ENCODE measurements around the gene TBC1D7.

Gene TBC1D7

DNA sequence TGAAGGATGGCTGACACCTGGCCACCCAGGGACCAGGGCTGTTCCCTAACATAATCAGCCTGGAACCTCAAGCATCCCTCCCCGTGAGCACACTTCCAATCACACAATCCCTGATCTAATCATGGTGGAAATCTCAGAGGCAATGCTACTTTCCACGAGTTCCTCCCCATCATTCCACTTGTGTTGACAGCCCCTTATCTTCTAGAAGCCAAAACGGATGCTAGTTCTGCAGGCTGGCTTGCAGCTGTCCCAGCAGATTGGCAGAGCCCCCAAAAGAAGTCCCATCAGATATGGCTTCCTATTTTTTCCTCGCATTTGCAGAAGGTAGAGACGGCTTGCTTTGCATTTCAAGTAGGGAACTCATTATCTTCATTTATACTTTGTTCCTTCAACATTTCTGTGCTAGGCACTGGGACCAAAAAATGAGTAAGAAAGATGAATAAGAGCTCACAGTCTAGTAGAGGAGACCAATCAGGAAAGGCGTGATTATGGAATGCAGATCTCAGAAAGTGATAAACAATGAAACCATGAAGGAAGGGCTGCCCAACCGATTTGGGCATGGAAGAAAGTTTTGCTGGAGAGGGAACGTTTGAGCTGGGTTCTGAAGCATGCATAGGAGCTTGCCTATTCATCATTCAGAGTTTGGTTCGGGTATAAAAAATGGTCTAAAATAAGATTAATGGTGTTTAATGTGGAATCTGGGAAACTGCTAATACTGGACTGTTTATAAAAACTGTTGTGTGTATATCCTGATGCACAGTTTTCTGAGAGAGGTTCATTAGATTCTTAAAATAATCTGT, 44.6 kb upstream of the TBC1D7 start:
- Histone ChIP-seq H3K36me3 (no peaks in the 10 kb centered on the region), H3K4me1 (ENCODE audit: control insufficient read depth in 1 of 2, insufficient read depth in 1 of 2, low read depth in 1 of 2, low read length in 1 of 2) (peaks cover 8 to 10% of the 10 kb centered on the region in 2 experiments), H3K4me3 (ENCODE audit: low read depth in 1 of 2, low read length in 1 of 2) (no peak overlapping the region), H3K9me3 (no peaks in the 10 kb centered on the region), H3K27me3 (no peaks in the 10 kb centered on the region), H3K27ac (no peak overlapping the region)
- TF ChIP-seq, protein P1, sequence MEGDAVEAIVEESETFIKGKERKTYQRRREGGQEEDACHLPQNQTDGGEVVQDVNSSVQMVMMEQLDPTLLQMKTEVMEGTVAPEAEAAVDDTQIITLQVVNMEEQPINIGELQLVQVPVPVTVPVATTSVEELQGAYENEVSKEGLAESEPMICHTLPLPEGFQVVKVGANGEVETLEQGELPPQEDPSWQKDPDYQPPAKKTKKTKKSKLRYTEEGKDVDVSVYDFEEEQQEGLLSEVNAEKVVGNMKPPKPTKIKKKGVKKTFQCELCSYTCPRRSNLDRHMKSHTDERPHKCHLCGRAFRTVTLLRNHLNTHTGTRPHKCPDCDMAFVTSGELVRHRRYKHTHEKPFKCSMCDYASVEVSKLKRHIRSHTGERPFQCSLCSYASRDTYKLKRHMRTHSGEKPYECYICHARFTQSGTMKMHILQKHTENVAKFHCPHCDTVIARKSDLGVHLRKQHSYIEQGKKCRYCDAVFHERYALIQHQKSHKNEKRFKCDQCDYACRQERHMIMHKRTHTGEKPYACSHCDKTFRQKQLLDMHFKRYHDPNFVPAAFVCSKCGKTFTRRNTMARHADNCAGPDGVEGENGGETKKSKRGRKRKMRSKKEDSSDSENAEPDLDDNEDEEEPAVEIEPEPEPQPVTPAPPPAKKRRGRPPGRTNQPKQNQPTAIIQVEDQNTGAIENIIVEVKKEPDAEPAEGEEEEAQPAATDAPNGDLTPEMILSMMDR (IDR thresholded peaks at IDR 0.05), result no peak

DNA sequence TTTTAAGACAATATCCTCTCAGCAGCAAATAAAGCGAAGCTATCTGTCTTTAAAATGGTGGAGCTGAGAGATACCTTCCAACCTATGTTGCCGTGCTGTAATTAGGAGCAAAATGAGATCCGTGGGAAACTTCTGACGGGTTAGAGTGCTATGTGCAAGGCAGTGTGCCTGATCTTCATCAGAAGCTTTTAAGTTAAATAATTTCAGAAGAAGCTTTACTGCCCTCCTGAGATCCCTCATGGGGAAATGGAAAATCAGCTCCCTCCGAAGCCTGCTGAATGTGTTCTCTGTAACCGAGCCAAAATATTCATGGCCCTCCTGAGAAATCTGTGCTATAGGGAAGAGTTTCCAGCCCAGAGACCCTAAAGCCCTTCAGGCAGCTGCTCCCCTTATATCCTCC, 43.7 kb upstream of the TBC1D7 start:
- Histone ChIP-seq H3K36me3 (no peaks in the 10 kb centered on the region), H3K27ac (no peak overlapping the region), H3K4me3 (ENCODE audit: low read depth in 1 of 2, low read length in 1 of 2) (no peak overlapping the region), H3K9me3 (no peaks in the 10 kb centered on the region), H3K4me1 (ENCODE audit: control insufficient read depth in 1 of 2, insufficient read depth in 1 of 2, low read depth in 1 of 2, low read length in 1 of 2) (peaks cover 0 to 2% of the 10 kb centered on the region in 2 experiments), H3K27me3 (no peaks in the 10 kb centered on the region)
- TF ChIP-seq, protein P1 (IDR thresholded peaks at IDR 0.05), result no peak

DNA sequence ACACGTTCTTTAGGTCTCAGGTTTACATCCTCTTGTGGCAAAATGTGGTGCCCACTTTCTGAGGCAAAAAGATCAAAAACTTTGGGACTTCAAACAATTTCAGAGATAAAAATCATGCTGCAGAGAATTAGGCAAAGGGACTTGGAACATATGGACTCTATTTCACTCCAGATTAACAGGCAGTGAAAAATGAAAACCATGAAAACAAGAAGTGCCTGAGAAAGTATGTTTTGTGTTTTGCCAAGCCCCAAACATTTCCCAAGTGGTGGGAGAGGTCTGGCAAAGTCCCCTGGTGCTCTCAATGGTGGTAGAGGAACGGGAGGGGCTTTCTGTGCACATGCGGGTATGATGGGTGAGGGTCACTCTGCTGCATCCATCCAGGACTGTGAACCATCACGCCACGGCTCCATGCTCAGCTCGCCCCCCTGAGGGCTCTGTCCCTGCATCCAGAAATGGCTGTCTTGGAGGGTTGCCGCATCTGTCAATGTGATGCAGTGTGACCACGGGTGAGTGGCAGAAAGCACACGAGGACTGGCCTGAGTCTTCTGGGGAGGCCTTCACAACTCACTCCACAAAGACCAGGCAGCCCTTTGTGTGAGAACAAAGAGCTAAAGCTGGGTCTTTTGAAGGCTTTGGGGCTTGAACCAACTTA, 43.2 kb upstream of the TBC1D7 start:
- TF ChIP-seq, protein P1 (IDR thresholded peaks at IDR 0.05), result no peak
- no peaks in the 10 kb centered on the region for H3K27me3 ChIP-seq
- no peak overlapping the region for H3K4me3 ChIP-seq (ENCODE audit: low read depth in 1 of 2, low read length in 1 of 2)
- H3K4me1 ChIP-seq (ENCODE audit: control insufficient read depth in 1 of 2, insufficient read depth in 1 of 2, low read depth in 1 of 2, low read length in 1 of 2), result no peaks in the 10 kb centered on the region
- H3K36me3 ChIP-seq, result no peaks in the 10 kb centered on the region
- no peak overlapping the region for H3K27ac ChIP-seq
- H3K9me3 ChIP-seq, result no peaks in the 10 kb centered on the region

DNA sequence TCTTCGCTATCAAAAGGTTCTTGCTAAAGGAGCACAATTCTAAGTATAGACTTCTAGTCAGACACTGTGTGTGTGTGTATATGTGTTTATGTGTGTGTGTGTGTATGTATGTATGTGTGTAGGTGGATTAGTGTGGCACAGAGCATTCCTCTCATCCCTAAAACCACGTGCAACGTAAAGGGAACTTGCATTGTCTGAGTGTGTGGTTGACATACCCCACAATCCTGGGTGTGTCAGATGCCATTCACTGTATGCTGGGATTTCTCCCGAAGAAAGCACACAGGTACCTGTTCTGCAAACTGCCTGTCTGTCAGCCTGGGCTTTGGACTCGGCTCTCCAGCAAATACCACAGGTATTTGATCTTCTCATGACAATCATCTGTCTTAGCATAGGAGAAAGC, 42.3 kb upstream of the TBC1D7 start:
- Histone ChIP-seq H3K9me3 (no peaks in the 10 kb centered on the region), H3K27me3 (no peaks in the 10 kb centered on the region), H3K4me3 (ENCODE audit: low read depth in 1 of 2, low read length in 1 of 2) (no peak overlapping the region), H3K27ac (no peak overlapping the region), H3K4me1 (ENCODE audit: control insufficient read depth in 1 of 2, insufficient read depth in 1 of 2, low read depth in 1 of 2, low read length in 1 of 2) (no peaks in the 10 kb centered on the region), H3K36me3 (no peaks in the 10 kb centered on the region)
- TF ChIP-seq, protein P1 (IDR thresholded peaks at IDR 0.05), result no peak

DNA sequence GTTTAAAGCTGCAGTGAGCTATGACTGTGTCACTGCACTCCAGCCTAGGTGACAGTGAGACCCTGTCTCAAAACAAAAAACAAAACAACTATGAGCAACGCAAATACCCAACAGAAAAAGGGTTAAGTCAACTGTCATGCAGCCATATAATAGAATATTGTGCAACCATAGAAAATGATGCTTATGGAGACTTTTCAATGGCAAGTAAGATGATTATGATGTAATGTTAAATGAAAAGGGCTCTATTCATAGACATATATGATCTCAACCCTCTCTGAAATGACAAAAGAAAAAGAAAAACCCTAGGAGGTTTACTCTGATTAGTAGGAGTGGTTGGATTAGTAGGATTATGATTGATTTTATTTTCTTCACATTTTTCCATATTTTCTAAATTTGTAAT, 41.3 kb upstream of the TBC1D7 start:
- Histone ChIP-seq H3K9me3 (no peaks in the 10 kb centered on the region), H3K4me3 (ENCODE audit: low read depth in 1 of 2, low read length in 1 of 2) (no peak overlapping the region), H3K36me3 (peaks cover 8% of the 10 kb centered on the region), H3K27me3 (no peaks in the 10 kb centered on the region), H3K27ac (no peak overlapping the region), H3K4me1 (ENCODE audit: control insufficient read depth in 1 of 2, insufficient read depth in 1 of 2, low read depth in 1 of 2, low read length in 1 of 2) (no peaks in the 10 kb centered on the region)
- TF ChIP-seq, protein P1 (IDR thresholded peaks at IDR 0.05), result no peak
